Stimulated activated naive CD8-positive, alpha-beta T cell treated with anti-CD3 and anti-CD28 coated beads, Interleukin-15, Interleukin-2, amounts not matched to agents 100 ng/mL and 50 ng/mL, for 24 hours (primary cell): ENCODE measurements around the gene LEP.
"Not testable (repeated sequence)": the region's sequence is repeated elsewhere in the genome, so short reads cannot be mapped to it uniquely, and the experiment has no call there.

ENCODE experiments used
- H3K27ac Mint-ChIP-seq: one replicate; pipeline ENCODE4 v1.8.0; 2021; ENCODE audit warnings: mild to moderate bottlenecking, mixed read lengths
- H3K27me3 Mint-ChIP-seq: one replicate; pipeline ENCODE4 v1.8.0; 2021; ENCODE audit warnings: mixed read lengths
- H3K36me3 Mint-ChIP-seq: one replicate; pipeline ENCODE4 v1.8.0; 2021; ENCODE audit warnings: low read depth, mixed read lengths
- H3K4me1 Mint-ChIP-seq: one replicate; pipeline ENCODE4 v1.8.0; 2021; ENCODE audit warnings: low read depth, mixed read lengths
- H3K4me3 Mint-ChIP-seq: one replicate; pipeline ENCODE4 v1.8.0; 2021; ENCODE audit warnings: mild to moderate bottlenecking, mixed read lengths
- H3K9me3 Mint-ChIP-seq: one replicate; pipeline ENCODE4 v1.8.0; 2021; ENCODE audit warnings: mixed read lengths

LEP gene

DNA sequence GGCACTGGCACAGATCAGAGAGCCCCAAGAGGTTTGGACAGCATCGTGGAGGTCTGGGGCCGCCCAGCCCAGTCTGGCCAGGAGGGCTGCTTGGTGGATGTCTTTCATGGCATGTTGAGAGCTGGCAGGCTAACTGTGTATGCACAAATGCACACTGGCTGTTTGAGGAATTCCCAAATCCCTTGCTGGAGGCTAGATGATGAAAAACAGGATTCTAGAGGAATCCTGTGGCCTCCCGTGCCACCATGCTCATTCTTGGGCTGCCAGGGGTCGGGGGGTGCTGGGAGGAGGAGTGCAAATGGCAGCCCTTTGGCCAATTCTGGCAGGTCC is 26.5 kb downstream of the LEP start:
- Mint-ChIP-seq H3K4me1 (no peaks in the 10 kb centered on the region), H3K27ac (no peak overlapping the region), H3K4me3 (no peak overlapping the region), H3K27me3 (peaks cover 31% of the 10 kb centered on the region), H3K36me3 (no peaks in the 10 kb centered on the region), H3K9me3 (no peaks in the 10 kb centered on the region)

- Mint-ChIP-seq H3K27ac (no peak overlapping the region), H3K27me3 (peaks cover 38% of the 10 kb centered on the region), H3K4me1 (no peaks in the 10 kb centered on the region), H3K36me3 (no peaks in the 10 kb centered on the region), H3K4me3 (no peak overlapping the region), H3K9me3 (no peaks in the 10 kb centered on the region)
Observed at GRCh38 chr7:128268233-128268632, 27.2 kb downstream of the LEP start.

DNA sequence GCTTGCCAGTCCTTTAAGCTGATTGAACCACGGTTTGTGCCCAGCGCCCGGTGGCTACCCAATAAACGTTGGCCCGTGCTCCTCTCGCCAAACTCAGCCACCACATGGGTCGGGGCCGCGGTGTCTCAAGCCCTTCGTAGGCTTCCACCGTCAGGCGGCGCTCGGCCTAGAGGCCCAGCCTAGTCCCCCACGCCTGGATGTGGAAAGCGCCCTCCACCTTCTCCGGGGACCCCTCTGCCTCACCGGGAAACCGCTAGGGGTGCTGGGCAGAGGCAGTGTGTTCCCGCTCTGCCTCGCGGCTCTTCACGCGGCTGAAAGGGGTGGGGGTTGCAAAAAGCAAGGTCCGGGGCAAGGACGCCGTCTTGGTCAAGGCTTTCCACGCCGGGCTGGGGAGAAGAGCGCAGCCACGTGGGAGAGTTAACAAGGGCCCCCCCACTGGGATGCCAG is 29.8 kb downstream of the LEP start:
- H3K4me3 Mint-ChIP-seq = no peak overlapping the region
- H3K4me1 Mint-ChIP-seq = no peaks in the 10 kb centered on the region
- peaks cover 41% of the 10 kb centered on the region for H3K27me3 Mint-ChIP-seq
- H3K27ac Mint-ChIP-seq = no peak overlapping the region
- no peaks in the 10 kb centered on the region for H3K9me3 Mint-ChIP-seq
- no peaks in the 10 kb centered on the region for H3K36me3 Mint-ChIP-seq

DNA sequence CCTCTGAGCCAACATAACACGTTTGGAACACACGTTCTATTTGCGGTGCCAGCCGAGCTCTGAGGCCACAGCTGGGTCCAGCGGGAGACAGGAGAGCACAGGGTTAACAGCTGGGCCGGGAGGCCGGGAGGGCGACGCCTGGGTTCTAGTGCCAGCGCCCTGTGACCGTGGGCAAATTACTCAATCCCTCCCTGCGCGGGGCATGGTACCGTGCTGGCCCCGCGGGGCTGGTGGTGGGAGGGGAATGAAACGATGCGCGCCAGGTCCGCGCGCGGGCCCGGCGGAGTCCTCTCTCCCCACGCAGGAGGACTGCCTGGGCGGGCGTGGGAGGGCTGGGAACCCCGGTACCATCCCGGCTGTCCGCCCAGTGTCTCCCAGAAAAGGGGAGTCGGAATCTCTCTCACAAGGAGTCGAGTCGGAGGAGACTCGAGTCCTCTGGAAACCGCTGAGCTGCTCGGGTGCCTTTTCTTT is 30.4 kb downstream of the LEP start:
- Mint-ChIP-seq H3K4me3 (peak overlapping the region; percentile 46), H3K4me1 (no peaks in the 10 kb centered on the region), H3K9me3 (no peaks in the 10 kb centered on the region), H3K27ac (no peak overlapping the region), H3K27me3 (peaks cover 41% of the 10 kb centered on the region), H3K36me3 (no peaks in the 10 kb centered on the region)

GRCh38 chr7:128271942-128272481 is 30.9 kb downstream of the LEP start:
- H3K4me3 Mint-ChIP-seq = no peak overlapping the region
- no peaks in the 10 kb centered on the region for H3K9me3 Mint-ChIP-seq
- no peak overlapping the region for H3K27ac Mint-ChIP-seq
- H3K36me3 Mint-ChIP-seq = no peaks in the 10 kb centered on the region
- peaks cover 41% of the 10 kb centered on the region for H3K27me3 Mint-ChIP-seq
- no peaks in the 10 kb centered on the region for H3K4me1 Mint-ChIP-seq

DNA sequence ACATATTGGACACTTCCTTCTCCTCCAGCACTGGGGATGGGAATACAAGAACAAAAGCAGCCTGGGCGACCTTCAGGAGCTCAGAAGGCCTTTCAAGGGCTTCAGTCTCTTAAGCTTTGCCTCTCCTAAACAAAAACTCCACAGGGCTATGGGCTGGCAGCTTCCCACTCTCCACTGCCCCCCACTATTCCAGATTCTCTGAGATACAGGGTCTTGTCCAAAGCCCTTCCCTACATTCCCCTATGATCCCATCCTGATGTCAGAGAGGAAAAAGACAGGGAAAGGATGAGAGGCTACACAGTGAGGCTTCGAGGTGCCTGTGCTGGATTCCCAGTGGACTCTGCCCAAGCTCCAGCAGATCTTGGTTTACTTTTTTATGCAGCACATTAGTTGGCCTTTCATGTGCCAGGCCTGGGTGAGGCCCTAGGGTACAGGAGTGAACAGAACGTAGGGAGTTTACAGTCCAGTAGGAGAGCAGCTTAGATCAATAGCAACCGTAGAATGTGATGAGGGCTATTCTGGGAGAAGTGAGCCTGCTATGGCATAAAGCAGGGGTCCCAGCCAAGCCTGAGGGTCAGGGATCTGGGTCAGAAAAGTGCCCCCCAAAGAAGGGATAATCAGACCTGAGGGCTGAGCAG is 33.3 kb downstream of the LEP start:
- H3K4me3 Mint-ChIP-seq = no peak overlapping the region
- no peaks in the 10 kb centered on the region for H3K9me3 Mint-ChIP-seq

GRCh38 chr7:128274884-128275603 is 34.0 kb downstream of the LEP start:
- Mint-ChIP-seq H3K9me3 (peaks cover 7% of the 10 kb centered on the region), H3K27me3 (peaks cover 18% of the 10 kb centered on the region), H3K36me3 (peaks cover 5% of the 10 kb centered on the region), H3K4me1 (no peaks in the 10 kb centered on the region), H3K4me3 (no peak overlapping the region), H3K27ac (no peak overlapping the region)

More for the DNA sequence above, 33.3 kb downstream of the LEP start:
- peaks cover 24% of the 10 kb centered on the region for H3K27me3 Mint-ChIP-seq
- no peaks in the 10 kb centered on the region for H3K36me3 Mint-ChIP-seq
- no peaks in the 10 kb centered on the region for H3K4me1 Mint-ChIP-seq
- no peak overlapping the region for H3K27ac Mint-ChIP-seq

DNA sequence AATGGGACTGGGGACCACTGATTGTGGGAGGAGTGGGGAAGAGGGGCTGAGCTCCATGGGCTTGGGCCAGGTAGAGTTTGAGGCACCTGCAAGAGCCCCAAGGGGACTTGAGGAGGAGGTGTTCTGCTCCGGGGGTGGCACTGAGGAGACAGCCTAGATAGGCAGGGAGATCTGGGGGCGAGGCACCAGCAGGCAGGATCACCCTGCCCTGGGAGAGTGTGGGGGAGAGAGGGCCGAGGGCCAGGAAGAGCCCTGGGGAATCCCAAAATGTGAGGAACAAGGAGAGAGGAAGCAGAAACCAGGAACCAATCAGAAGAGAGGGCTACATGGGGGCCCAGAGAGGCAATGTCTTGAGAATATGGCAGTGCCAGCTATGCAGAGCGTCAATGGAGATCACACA is 34.6 kb downstream of the LEP start:
- H3K36me3 Mint-ChIP-seq = peaks cover 9% of the 10 kb centered on the region
- H3K4me3 Mint-ChIP-seq = no peak overlapping the region
- H3K27ac Mint-ChIP-seq = no peak overlapping the region
- peaks cover 18% of the 10 kb centered on the region for H3K27me3 Mint-ChIP-seq
- H3K9me3 Mint-ChIP-seq = peaks cover 10% of the 10 kb centered on the region
- H3K4me1 Mint-ChIP-seq = no peaks in the 10 kb centered on the region

DNA sequence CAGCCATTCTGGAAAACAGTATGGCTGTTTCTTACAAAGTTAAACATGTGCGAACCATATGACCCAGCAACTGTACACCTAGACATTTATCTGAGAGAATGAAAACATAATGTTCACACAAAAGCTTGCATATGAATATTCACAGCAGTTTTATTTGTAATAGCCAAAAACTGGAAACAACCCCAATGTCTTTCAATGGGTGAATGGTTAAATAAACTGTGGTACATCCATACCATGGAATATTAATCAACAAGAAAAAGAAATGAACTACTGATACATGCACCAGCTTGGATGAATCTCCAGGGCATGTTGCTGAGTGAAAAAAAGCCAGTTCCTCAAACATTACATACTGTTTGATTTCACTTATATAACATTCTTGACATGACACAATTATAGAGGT is 37.3 kb downstream of the LEP start:
- H3K27ac Mint-ChIP-seq = no peak overlapping the region
- H3K27me3 Mint-ChIP-seq = peaks cover 1% of the 10 kb centered on the region
- H3K36me3 Mint-ChIP-seq = peaks cover 16% of the 10 kb centered on the region
- no peaks in the 10 kb centered on the region for H3K4me1 Mint-ChIP-seq
- H3K9me3 Mint-ChIP-seq = peaks cover 12% of the 10 kb centered on the region
- no peak overlapping the region for H3K4me3 Mint-ChIP-seq

DNA sequence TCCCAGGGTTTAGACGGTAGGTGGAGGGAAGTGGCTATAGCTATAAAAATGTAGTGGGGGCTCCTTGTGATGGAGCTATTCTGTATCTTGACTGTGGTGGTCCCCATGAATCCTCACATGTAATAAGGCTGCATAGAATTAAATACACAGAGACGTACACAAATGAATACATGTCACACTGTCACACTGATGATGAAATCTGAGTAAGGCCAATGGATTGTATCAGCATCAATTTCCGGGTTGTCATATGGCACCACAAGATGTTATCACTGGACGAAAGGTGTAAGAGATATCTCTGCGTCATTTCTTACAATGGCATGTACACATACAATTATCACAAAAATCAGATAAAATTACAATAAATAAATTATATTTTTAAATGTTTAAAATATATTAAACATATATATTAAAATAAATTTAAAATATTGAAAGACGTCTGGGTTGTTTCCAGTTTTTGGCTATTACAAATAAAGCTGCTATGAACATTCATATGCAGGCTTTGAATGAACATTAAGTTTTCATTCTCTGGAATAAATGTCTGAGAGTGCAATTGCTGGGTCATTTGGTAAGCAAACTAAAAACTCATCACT is 38.1 kb downstream of the LEP start:
- H3K4me3 Mint-ChIP-seq = no peak overlapping the region
- H3K27ac Mint-ChIP-seq = no peak overlapping the region
- H3K27me3 Mint-ChIP-seq = no peaks in the 10 kb centered on the region
- no peaks in the 10 kb centered on the region for H3K4me1 Mint-ChIP-seq
- H3K9me3 Mint-ChIP-seq = peaks cover 12% of the 10 kb centered on the region
- H3K36me3 Mint-ChIP-seq = peaks cover 16% of the 10 kb centered on the region

GRCh38 chr7:128280451-128280850 is 39.4 kb downstream of the LEP start:
- H3K27ac Mint-ChIP-seq, H3K4me1 Mint-ChIP-seq, H3K4me3 Mint-ChIP-seq, H3K27me3 Mint-ChIP-seq: not testable (repeated sequence)
- Mint-ChIP-seq H3K36me3 (peaks cover 20% of the 10 kb centered on the region), H3K9me3 (peaks cover 12% of the 10 kb centered on the region)

- H3K4me1 Mint-ChIP-seq = no peaks in the 10 kb centered on the region
- H3K27ac Mint-ChIP-seq = no peak overlapping the region
- peaks cover 22% of the 10 kb centered on the region for H3K36me3 Mint-ChIP-seq
- no peaks in the 10 kb centered on the region for H3K27me3 Mint-ChIP-seq
- H3K4me3 Mint-ChIP-seq = no peak overlapping the region
- H3K9me3 Mint-ChIP-seq = peaks cover 12% of the 10 kb centered on the region
Observed at GRCh38 chr7:128281605-128282380, 40.7 kb downstream of the LEP start.

DNA sequence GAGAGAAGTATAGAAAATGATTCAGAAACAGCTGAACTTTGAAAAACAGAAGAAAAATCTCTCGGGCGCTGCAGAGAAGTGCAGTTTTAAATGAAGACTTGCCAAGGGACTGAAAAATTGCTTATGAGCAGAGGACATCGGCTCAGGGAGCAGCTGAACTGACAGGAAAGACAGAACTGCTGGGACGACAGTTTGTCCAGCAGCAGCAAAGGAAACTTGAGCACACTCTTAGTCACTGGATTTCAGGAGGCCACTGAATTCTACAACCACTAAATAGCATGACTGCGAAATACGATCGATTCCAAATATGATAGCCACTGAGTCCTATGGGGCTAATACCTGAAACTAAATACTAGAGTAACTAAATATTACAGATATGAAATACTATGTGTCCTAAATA is 43.0 kb downstream of the LEP start:
- H3K4me1 Mint-ChIP-seq = no peaks in the 10 kb centered on the region

GRCh38 chr7:128287556-128287955 is 46.5 kb downstream of the LEP start:
- no peak overlapping the region for H3K4me3 Mint-ChIP-seq
- H3K4me1 Mint-ChIP-seq = no peaks in the 10 kb centered on the region
- no peak overlapping the region for H3K27ac Mint-ChIP-seq
- no peaks in the 10 kb centered on the region for H3K9me3 Mint-ChIP-seq
- peaks cover 24% of the 10 kb centered on the region for H3K36me3 Mint-ChIP-seq
- no peaks in the 10 kb centered on the region for H3K27me3 Mint-ChIP-seq

More for the DNA sequence above, 43.0 kb downstream of the LEP start:
- no peak overlapping the region for H3K4me3 Mint-ChIP-seq
- H3K9me3 Mint-ChIP-seq = peaks cover 12% of the 10 kb centered on the region
- peaks cover 22% of the 10 kb centered on the region for H3K36me3 Mint-ChIP-seq
- H3K27ac Mint-ChIP-seq = no peak overlapping the region
- H3K27me3 Mint-ChIP-seq = no peaks in the 10 kb centered on the region

DNA sequence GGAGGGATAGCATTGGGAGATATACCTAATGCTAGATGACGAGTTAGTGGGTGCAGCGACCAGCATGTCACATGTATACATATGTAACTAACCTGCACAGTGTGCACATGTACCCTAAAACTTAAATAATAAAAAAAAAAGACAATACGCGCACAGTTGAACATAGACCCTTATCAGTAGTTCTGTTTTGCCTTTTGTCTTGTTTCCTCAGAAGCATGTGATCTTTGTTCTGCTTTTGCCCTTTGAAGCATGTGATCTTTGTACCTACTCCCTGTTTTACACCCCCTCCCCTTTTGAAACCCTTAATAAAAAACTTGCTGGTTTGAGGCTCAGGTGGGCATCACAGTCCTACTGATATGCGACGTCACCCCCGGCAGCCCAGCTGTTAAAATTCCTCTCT is 56.9 kb downstream of the LEP start:
- H3K4me1 Mint-ChIP-seq, H3K27ac Mint-ChIP-seq, H3K36me3 Mint-ChIP-seq, H3K4me3 Mint-ChIP-seq, H3K9me3 Mint-ChIP-seq, H3K27me3 Mint-ChIP-seq: not testable (repeated sequence)
